ENCODE data around the gene PITX1. TPM values are rescaled to one million over a fixed set of nuclear protein-coding genes. Genes with fewer than 3 reads are reported as not detected.
A peak's percentile ranks its signal among the peaks of the same experiment; 100 is the strongest.

PITX1 gene
- total RNA-seq, 2 donors from 2014 or later: not detected

GRCh38 chr5:135026645-135027265 is 7.3 kb downstream of the PITX1 start:
- peaks cover 40 to 43% of the 10 kb centered on the region in 2 donors for H3K27me3 Mint-ChIP-seq
- peaks cover 5 to 8% of the 10 kb centered on the region in 2 donors for H3K4me1 Mint-ChIP-seq (ENCODE audit: low read depth in 2 of 2)
- no peak overlapping the region for H3K27ac Mint-ChIP-seq
- H3K9me3 Mint-ChIP-seq: no peaks in the 10 kb centered on the region
- ATAC-seq (no peak), DNase-seq (ENCODE audit: low spot score) (no peak)
- no peak overlapping the region for H3K4me3 Mint-ChIP-seq
- H3K36me3 Mint-ChIP-seq: peaks cover 9% of the 10 kb centered on the region

- peaks cover 9% of the 10 kb centered on the region for H3K36me3 Mint-ChIP-seq
- DNase-seq (ENCODE audit: low spot score): peak; percentile 20
- peaks cover 3 to 8% of the 10 kb centered on the region in 2 donors for H3K4me1 Mint-ChIP-seq (ENCODE audit: low read depth in 2 of 2)
- no peak overlapping the region for H3K4me3 Mint-ChIP-seq
- H3K27me3 Mint-ChIP-seq: peaks cover 37 to 41% of the 10 kb centered on the region in 2 donors
- no peak for ATAC-seq
- no peaks in the 10 kb centered on the region for H3K9me3 Mint-ChIP-seq
- no peak overlapping the region for H3K27ac Mint-ChIP-seq
Measured at GRCh38 chr5:135025730-135026644, 8.0 kb downstream of the PITX1 start.

GRCh38 chr5:135024956-135025729 is 8.9 kb downstream of the PITX1 start:
- ATAC-seq: no peak

GRCh38 chr5:135020111-135020895 is 13.7 kb downstream of the PITX1 start:
- ATAC-seq: no peak
- no peak overlapping the region for H3K4me3 Mint-ChIP-seq
- no peak overlapping the region for H3K27ac Mint-ChIP-seq
- no peak for DNase-seq (ENCODE audit: low spot score)
- no peaks in the 10 kb centered on the region for H3K36me3 Mint-ChIP-seq
- H3K27me3 Mint-ChIP-seq: peaks cover 8 to 9% of the 10 kb centered on the region in 2 donors
- no peaks in the 10 kb centered on the region for H3K9me3 Mint-ChIP-seq
- peaks cover 0 to 2% of the 10 kb centered on the region in 2 donors for H3K4me1 Mint-ChIP-seq (ENCODE audit: low read depth in 2 of 2)

More at GRCh38 chr5:135024956-135025729, 8.9 kb downstream of the PITX1 start:
- H3K4me3 Mint-ChIP-seq: no peak overlapping the region
- H3K36me3 Mint-ChIP-seq: peaks cover 9% of the 10 kb centered on the region
- H3K9me3 Mint-ChIP-seq: no peaks in the 10 kb centered on the region
- H3K27me3 Mint-ChIP-seq: peaks cover 30 to 35% of the 10 kb centered on the region in 2 donors
- H3K27ac Mint-ChIP-seq: no peak overlapping the region
- peaks cover 0 to 8% of the 10 kb centered on the region in 2 donors for H3K4me1 Mint-ChIP-seq (ENCODE audit: low read depth in 2 of 2)
- DNase-seq (ENCODE audit: low spot score): peak; percentile 16

GRCh38 chr5:135019314-135019713 is 14.7 kb downstream of the PITX1 start:
- H3K36me3 Mint-ChIP-seq: no peaks in the 10 kb centered on the region
- H3K4me1 Mint-ChIP-seq (ENCODE audit: low read depth in 2 of 2): peaks cover 0 to 2% of the 10 kb centered on the region in 2 donors
- no peak overlapping the region for H3K27ac Mint-ChIP-seq
- H3K9me3 Mint-ChIP-seq: no peaks in the 10 kb centered on the region
- DNase-seq (ENCODE audit: low spot score) (no peak), ATAC-seq (peak in 1 of 2 donors; percentile 26)
- peaks cover 6 to 8% of the 10 kb centered on the region in 2 donors for H3K27me3 Mint-ChIP-seq
- H3K4me3 Mint-ChIP-seq: no peak overlapping the region

- Mint-ChIP-seq H3K36me3 (no peaks in the 10 kb centered on the region), H3K4me3 (no peak overlapping the region), H3K9me3 (no peaks in the 10 kb centered on the region), H3K27me3 (peaks cover 6 to 7% of the 10 kb centered on the region in 2 donors), H3K27ac (no peak overlapping the region), H3K4me1 (ENCODE audit: low read depth in 2 of 2) (peaks cover 0 to 2% of the 10 kb centered on the region in 2 donors)
- ATAC-seq (no peak), DNase-seq (ENCODE audit: low spot score) (no peak)
Measured at GRCh38 chr5:135018457-135018856, 15.6 kb downstream of the PITX1 start.

- H3K4me3 Mint-ChIP-seq: no peak overlapping the region
- no peaks in the 10 kb centered on the region for H3K9me3 Mint-ChIP-seq
- no peaks in the 10 kb centered on the region for H3K36me3 Mint-ChIP-seq
- H3K27ac Mint-ChIP-seq: no peak overlapping the region
- peaks cover 0 to 2% of the 10 kb centered on the region in 2 donors for H3K4me1 Mint-ChIP-seq (ENCODE audit: low read depth in 2 of 2)
- ATAC-seq: no peak
- H3K27me3 Mint-ChIP-seq: peaks cover 0 to 2% of the 10 kb centered on the region in 2 donors
- DNase-seq (ENCODE audit: low spot score): peak; percentile 55
Measured at GRCh38 chr5:135016861-135017290, 17.2 kb downstream of the PITX1 start.

- peaks cover 0 to 2% of the 10 kb centered on the region in 2 donors for H3K27me3 Mint-ChIP-seq
Measured at GRCh38 chr5:135015942-135016341, 18.1 kb downstream of the PITX1 start.

GRCh38 chr5:135013947-135014570 is 20.0 kb downstream of the PITX1 start:
- ATAC-seq (no peak), DNase-seq (ENCODE audit: low spot score) (no peak)
- Mint-ChIP-seq H3K4me3 (no peak overlapping the region), H3K27ac (no peak overlapping the region), H3K4me1 (ENCODE audit: low read depth in 2 of 2) (no peaks in the 10 kb centered on the region), H3K27me3 (no peaks in the 10 kb centered on the region), H3K36me3 (no peaks in the 10 kb centered on the region), H3K9me3 (no peaks in the 10 kb centered on the region)

More at GRCh38 chr5:135015942-135016341, 18.1 kb downstream of the PITX1 start:
- no peak for DNase-seq (ENCODE audit: low spot score)
- Mint-ChIP-seq H3K27ac (no peak overlapping the region), H3K9me3 (no peaks in the 10 kb centered on the region), H3K36me3 (no peaks in the 10 kb centered on the region), H3K4me3 (no peak overlapping the region), H3K4me1 (ENCODE audit: low read depth in 2 of 2) (peaks cover 0 to 2% of the 10 kb centered on the region in 2 donors)
- ATAC-seq: no peak

GRCh38 chr5:135013445-135013844 is 20.6 kb downstream of the PITX1 start:
- Mint-ChIP-seq H3K27me3 (no peaks in the 10 kb centered on the region), H3K9me3 (no peaks in the 10 kb centered on the region), H3K4me1 (ENCODE audit: low read depth in 2 of 2) (no peaks in the 10 kb centered on the region), H3K36me3 (no peaks in the 10 kb centered on the region), H3K4me3 (no peak overlapping the region), H3K27ac (no peak overlapping the region)
- ATAC-seq (no peak), DNase-seq (ENCODE audit: low spot score) (no peak)

- Mint-ChIP-seq H3K36me3 (no peaks in the 10 kb centered on the region), H3K27ac (no peak overlapping the region), H3K4me1 (ENCODE audit: low read depth in 2 of 2) (no peaks in the 10 kb centered on the region)
Measured at GRCh38 chr5:135012951-135013391, 21.1 kb downstream of the PITX1 start.

GRCh38 chr5:135012033-135012588 is 21.9 kb downstream of the PITX1 start:
- H3K36me3 Mint-ChIP-seq: no peaks in the 10 kb centered on the region

More at GRCh38 chr5:135012951-135013391, 21.1 kb downstream of the PITX1 start:
- DNase-seq (ENCODE audit: low spot score) (no peak), ATAC-seq (no peak)
- no peaks in the 10 kb centered on the region for H3K9me3 Mint-ChIP-seq
- H3K27me3 Mint-ChIP-seq: no peaks in the 10 kb centered on the region
- no peak overlapping the region for H3K4me3 Mint-ChIP-seq

More at GRCh38 chr5:135012033-135012588, 21.9 kb downstream of the PITX1 start:
- H3K9me3 Mint-ChIP-seq: no peaks in the 10 kb centered on the region
- no peaks in the 10 kb centered on the region for H3K27me3 Mint-ChIP-seq
- DNase-seq (ENCODE audit: low spot score) (no peak), ATAC-seq (no peak)
- no peak overlapping the region for H3K4me3 Mint-ChIP-seq
- no peak overlapping the region for H3K27ac Mint-ChIP-seq
- H3K4me1 Mint-ChIP-seq (ENCODE audit: low read depth in 2 of 2): no peaks in the 10 kb centered on the region
